GM12878 (cell line): ENCODE results near the gene ERG. TPM values are rescaled to one million over a fixed set of nuclear protein-coding genes. Genes with fewer than 3 reads are reported as not detected.

Experiments used
- ATAC-seq: fragments of 200-7000 bp; cut with Tn5 transposase; 3 replicates; pipeline ENCODE4 v1.9.1; 2020; ENCODE audit warnings: mild to moderate bottlenecking, moderate library complexity
- BruUV-seq: library from RNA; stranded (reverse); fragments of 400-500 nt; replicated peaks from 2 replicates; lab custom pipeline; 2021; lab: Mats Ljungman, UMichigan
- CTCF ChIA-PET: fragments of 300-600 bp; sonication (Branson Sonifier 250); formaldehyde crosslinking; extraction: SDS; loops from one replicate; lab custom pipeline; 2021; ENCODE audit warnings: inconsistent platforms; lab: Yijun Ruan, JAX
- POLR2A ChIA-PET: fragments of 350-600 bp; formaldehyde crosslinking; extraction: SDS; loops from one replicate; lab custom pipeline; 2021; ENCODE audit warnings: inconsistent platforms; lab: Charles Lee
- RAD21 ChIA-PET: fragments of 300-600 bp; sonication (Branson Sonifier 250); formaldehyde crosslinking; loops from one replicate; lab custom pipeline; 2023; ENCODE audit warnings: antibody characterized with exemption; ENCODE audit not compliant: unreplicated experiment; lab: Charles Lee
- SMC1A ChIA-PET: fragments of 300-600 bp; sonication (Branson Sonifier 250); formaldehyde crosslinking; loops from one replicate; lab custom pipeline; 2023; ENCODE audit not compliant: unreplicated experiment, uncharacterized antibody; lab: Charles Lee
- DNase-seq: peaks from one replicate; pipeline ENCODE4 v3.0.0-alpha.2; 2011; ENCODE audit warnings: low read depth, low spot score
- FAIRE-seq: peaks from 3 replicates; lab custom pipeline; 2011; peaks lifted over from hg19 to GRCh38; lab: Jason Lieb, UNC
- H2AFZ ChIP-seq: 2 replicates; pipeline ENCODE4 v1.6.0; 2011; ENCODE audit warnings: low read depth, low read length, control low read depth; ENCODE audit not compliant: control insufficient read depth
- H3K27ac ChIP-seq: 2 replicates; pipeline ENCODE4 v1.5.1; 2011; ENCODE audit warnings: control low read depth; ENCODE audit not compliant: control insufficient read depth, insufficient read depth
- H3K27me3 ChIP-seq, 2 experiments: replicated peaks in 1 of 2; 2 replicates each; pipeline versions ENCODE4 v1.6.0 to v1.6.1; 2011; ENCODE audit warnings: low read length in 1 of 2; ENCODE audit not compliant: control insufficient read depth in 2 of 2, insufficient read depth in 2 of 2
- H3K36me3 ChIP-seq, 2 experiments: 2 replicates each; pipeline ENCODE4 v1.5.1; 2011; ENCODE audit warnings: low read length in 1 of 2; ENCODE audit not compliant: control insufficient read depth in 2 of 2, insufficient read depth in 2 of 2
- H3K4me1 ChIP-seq: 2 replicates; pipeline ENCODE4 v1.6.1; 2011; ENCODE audit warnings: mild to moderate bottlenecking, low read length, moderate library complexity, mixed read lengths; ENCODE audit not compliant: control insufficient read depth, insufficient read depth
- H3K4me2 ChIP-seq: 2 replicates; pipeline ENCODE4 v1.6.0; 2011; ENCODE audit warnings: control low read depth; ENCODE audit not compliant: control insufficient read depth, insufficient read depth
- H3K4me3 ChIP-seq: fragments of 200-600 bp; sonication (generic); 2 replicates; pipeline ENCODE4 v1.5.1; 2016
- H3K79me2 ChIP-seq: 2 replicates; pipeline ENCODE4 v1.6.0; 2011; ENCODE audit warnings: low read length; ENCODE audit not compliant: control insufficient read depth, insufficient read depth
- H3K9ac ChIP-seq: 2 replicates; pipeline ENCODE4 v1.8.0; 2011; ENCODE audit warnings: low read length, control low read depth, mixed read lengths; ENCODE audit not compliant: control insufficient read depth, insufficient read depth
- H3K9me3 ChIP-seq: replicated peaks from 3 replicates; pipeline ENCODE4 v1.5.1; 2011; ENCODE audit warnings: mild to moderate bottlenecking, low read length; ENCODE audit not compliant: control insufficient read depth, insufficient read depth
- H4K20me1 ChIP-seq: 2 replicates; pipeline ENCODE4 v1.6.0; 2011; ENCODE audit not compliant: control insufficient read depth, insufficient read depth
- ATF7 ChIP-seq: fragments of 450-650 bp; IDR thresholded peaks from 2 replicates; pipeline ENCODE4 v1.6.1; 2016; ENCODE audit warnings: low read depth, mild to moderate bottlenecking
- BCL11A ChIP-seq: IDR thresholded peaks from 2 replicates; pipeline ENCODE4 v1.6.1; 2011; ENCODE audit warnings: low read depth, low read length
- E4F1 ChIP-seq: fragments of 450-650 bp; IDR thresholded peaks from 2 replicates; pipeline ENCODE4 v1.6.1; 2018; ENCODE audit warnings: borderline replicate concordance, mild to moderate bottlenecking; ENCODE audit not compliant: partially characterized antibody
- HDAC2 ChIP-seq: fragments of 200-600 bp; sonication (generic); IDR thresholded peaks from 2 replicates; pipeline ENCODE4 v1.6.1; 2017
- JUND ChIP-seq: IDR thresholded peaks from 2 replicates; pipeline ENCODE4 v1.6.1; 2012; ENCODE audit warnings: low read depth, mild to moderate bottlenecking, low read length, improper control_type of control experiment, moderate library complexity
- MLLT1 ChIP-seq: fragments of 450-650 bp; IDR thresholded peaks from 2 replicates; pipeline ENCODE4 v1.6.1; 2016; ENCODE audit warnings: mild to moderate bottlenecking
- NR2C1 ChIP-seq: fragments of 450-650 bp; IDR thresholded peaks from 2 replicates; pipeline ENCODE4 v1.6.1; 2017; ENCODE audit warnings: antibody characterized with exemption, mild to moderate bottlenecking, moderate library complexity
- PAX8 ChIP-seq: fragments of 450-650 bp; IDR thresholded peaks from 2 replicates; pipeline ENCODE4 v1.6.1; 2017; ENCODE audit warnings: mild to moderate bottlenecking, moderate library complexity
- RCOR1 ChIP-seq: conservative IDR thresholded peaks from 2 replicates; pipeline ENCODE4 v1.6.1; 2012; ENCODE audit warnings: low read depth, low read length, improper control_type of control experiment
- RFX5 ChIP-seq: IDR thresholded peaks from 2 replicates; pipeline ENCODE4 v1.6.1; 2011; ENCODE audit warnings: low read depth, low read length, improper control_type of control experiment
- SUZ12 ChIP-seq: fragments of 200-600 bp; sonication (generic); IDR thresholded peaks from one replicate; pipeline ENCODE4 v1.6.1; 2018; ENCODE audit warnings: antibody characterized with exemption, mild to moderate bottlenecking; ENCODE audit not compliant: unreplicated experiment
- USF1 ChIP-seq: IDR thresholded peaks from 2 replicates; pipeline ENCODE4 v1.6.1; 2011; ENCODE audit warnings: borderline replicate concordance, low read depth, mild to moderate bottlenecking, moderate library complexity, mixed read lengths, low read length; ENCODE audit not compliant: insufficient read depth; ENCODE audit errors: extremely low read length
- ZNF24 ChIP-seq: fragments of 450-650 bp; IDR thresholded peaks from 2 replicates; pipeline ENCODE4 v1.6.1; 2017; ENCODE audit warnings: antibody characterized with exemption, mild to moderate bottlenecking
- ZNF274 ChIP-seq: IDR thresholded peaks from one replicate; pipeline ENCODE4 v1.8.0; 2011; ENCODE audit not compliant: insufficient read length, insufficient read depth
- ZNF592 ChIP-seq: fragments of 450-650 bp; IDR thresholded peaks from 2 replicates; pipeline ENCODE4 v1.6.1; 2017; ENCODE audit warnings: mild to moderate bottlenecking, moderate library complexity
- ZNF622 ChIP-seq: fragments of 450-650 bp; IDR thresholded peaks from 2 replicates; pipeline ENCODE4 v1.6.1; 2017; ENCODE audit warnings: mild to moderate bottlenecking, inconsistent platforms
- WGBS: methylation state at CpG from one replicate; pipeline ENCODE4 v1.1.6; 2016; ENCODE audit warnings: low lambda C conversion rate; ENCODE audit not compliant: insufficient replicate concordance, insufficient coverage; ENCODE audit errors: missing lambda C conversion rate; 5-methylcytosine and 5-hydroxymethylcytosine counted together
- in situ Hi-C: fragments of 300-500 bp; cut with MboI; formaldehyde crosslinking; loops from 9 replicates; pipeline ENCODE4 v1.14.3; 2018; ENCODE audit warnings: mixed read lengths
- intact Hi-C: fragments of 100-400 bp; cut with micrococcal nuclease; formaldehyde crosslinking; loops from one replicate; pipeline ENCODE4 v1.14.2; 2022; ENCODE audit not compliant: unreplicated experiment
- polyA plus RNA-seq, 11 experiments: library from polyadenylated mRNA; depleted of rRNA in 4 of 11; unstranded in 6 of 11; stranded (reverse) in 5 of 11; fragments of >200 nt; fragmentation: Nextera tagmentation in 4 of 11; fragmentation: Illumina TruSeq in 1 of 11; extraction: Ambion mirVana in 4 of 11; extraction: Trizol in 1 of 11; gene quantifications; 1 replicate in 1 of 11; 2 replicates in 10 of 11; pipeline versions ENCODE4 v1.2.1 to v1.2.3, GENCODE V29; 2011 to 2016; ENCODE audit warnings: inconsistent platforms in 2 of 11, missing spikeins in 2 of 11, low read depth in 1 of 11
- total RNA-seq, 4 experiments: library from RNA; depleted of rRNA in 3 of 4; stranded (reverse); fragments of >200 nt in 3 of 4; fragmentation: Illumina TruSeq in 1 of 4; extraction: Trizol in 1 of 4; gene quantifications; 2 replicates each; pipeline versions ENCODE4 v1.2.1 to v1.2.3, GENCODE V29; 2013 to 2021

The ERG gene
- total and polyA plus RNA-seq, 10 of the 15 experiments (the other 5 are each of a cell fraction or from before 2014, with no cell fraction given), result not detected

- no peak for TF ChIP-seq MLLT1
- no peak for TF ChIP-seq ZNF24
- TF ChIP-seq ZNF592, result no peak
- TF ChIP-seq, all 136 proteins: peak for 0
Observed at GRCh38 chr21:38544661-38545060, 46.4 kb upstream of the ERG start (continued).

- Histone ChIP-seq H3K27me3 (no peaks in the 10 kb centered on the region; a peak in 1 of 4 replicates), H2AFZ (no peak overlapping the region), H3K27ac (no peak overlapping the region), H3K79me2 (no peaks in the 10 kb centered on the region), H3K9ac (no peak overlapping the region), H3K4me1 (no peaks in the 10 kb centered on the region), H3K4me2 (no peak overlapping the region), H3K36me3 (no peaks in the 10 kb centered on the region), H4K20me1 (no peaks in the 10 kb centered on the region), H3K4me3 (no peak overlapping the region), H3K9me3 (no peaks in the 10 kb centered on the region)
- no TSS peak for BruUV-seq
- ChIA-PET POLR2A (no interaction called here), CTCF (no interaction called here), RAD21 (no interaction called here), SMC1A (no interaction called here)
- ATAC-seq (no peak), DNase-seq (no peak), FAIRE-seq (no peak)
- intact Hi-C loops (no loop called here), in situ Hi-C loops (no loop called here)
- WGBS, result 70% methylated on average over 4 of the region's 4 CpGs
- TF ChIP-seq NR2C1, result no peak
- no peak for TF ChIP-seq HDAC2
- no peak for TF ChIP-seq SUZ12
- no peak for TF ChIP-seq JUND
- TF ChIP-seq RFX5, result no peak
- TF ChIP-seq BCL11A, result no peak
- no peak for TF ChIP-seq ZNF274
- TF ChIP-seq ZNF622, result no peak
- TF ChIP-seq E4F1, result no peak
- TF ChIP-seq PAX8, result no peak
- no peak for TF ChIP-seq USF1
- no peak for TF ChIP-seq ATF7
- no peak for TF ChIP-seq RCOR1
Observed at GRCh38 chr21:38542263-38542662, 44.0 kb upstream of the ERG start.
